HCT116 (cell line): ENCODE measurements around the gene SMTN. TPM values are rescaled to one million over a fixed set of nuclear protein-coding genes. Genes with fewer than 3 reads are reported as not detected.

Source experiments
- ATAC-seq: fragments of 200-7000 bp; cut with Tn5 transposase; 2 replicates; pipeline ENCODE4 v1.9.1; 2020; ENCODE audit warnings: mild to moderate bottlenecking, moderate library complexity
- BruUV-seq: library from RNA; stranded (reverse); fragments of 400-500 nt; replicated peaks from 2 replicates; lab custom pipeline; 2021; lab: Mats Ljungman, UMichigan
- CTCF ChIA-PET: fragments of 300-600 bp; sonication (Branson Sonifier 250); formaldehyde crosslinking; loops from one replicate; lab custom pipeline; 2021; ENCODE audit warnings: antibody characterized with exemption; lab: Charles Lee
- POLR2A ChIA-PET: fragments of 300-600, 350-600 bp; sonication (Branson Sonifier 250); formaldehyde crosslinking; loops from one replicate; lab custom pipeline; 2021; ENCODE audit warnings: antibody characterized with exemption; lab: Charles Lee
- RAD21 ChIA-PET, 2 experiments: fragments of 300-600 bp; sonication (Branson Sonifier 250); formaldehyde crosslinking; loops; one replicate each; lab custom pipeline; 2023; ENCODE audit warnings: low total read pairs in 2 of 2; ENCODE audit not compliant: uncharacterized antibody in 2 of 2, unreplicated experiment in 2 of 2, low non-redundant PET in 1 of 2; lab: Charles Lee
- DNase-seq: peaks from one replicate; pipeline ENCODE4 v3.0.0-alpha.2; 2010; ENCODE audit warnings: low read depth, low spot score
- H2AFZ ChIP-seq: fragments of 200-600 bp; shearing (Covaris generic), sonication (generic); 2 replicates; pipeline ENCODE4 v1.6.1; 2017; ENCODE audit warnings: low read depth, mixed run types, mixed read lengths, antibody characterized with exemption, low read length; ENCODE audit not compliant: poor library complexity, severe bottlenecking
- H3K27ac ChIP-seq: 2 replicates; pipeline ENCODE4 v1.5.1; 2012; ENCODE audit warnings: low read depth, low read length
- H3K27me3 ChIP-seq: fragments of 200-600 bp; sonication (generic); 2 replicates; pipeline ENCODE4 v1.6.1; 2016; ENCODE audit warnings: mixed run types, low read length, mixed read lengths; ENCODE audit not compliant: insufficient read depth
- H3K36me3 ChIP-seq, 2 experiments: fragments of 200-500 bp in 1 of 2; fragments of 200-600 bp in 1 of 2; sonication (Bioruptor generic) in 1 of 2; sonication (generic) in 1 of 2; 2 replicates each; pipeline versions ENCODE4 v1.5.1 to v1.6.1; 2014 to 2016; ENCODE audit warnings: low read length in 2 of 2, inconsistent platforms in 1 of 2, mixed read lengths in 1 of 2, mixed run types in 1 of 2; ENCODE audit not compliant: insufficient read depth in 2 of 2, control insufficient read depth in 1 of 2
- H3K4me1 ChIP-seq, 2 experiments: fragments of 200-600 bp in 1 of 2; sonication (generic) in 1 of 2; 2 replicates each; pipeline versions ENCODE4 v1.5.1 to v1.6.1; 2012 to 2017; ENCODE audit warnings: low read length in 2 of 2, inconsistent platforms in 1 of 2, mild to moderate bottlenecking in 1 of 2, mixed read lengths in 1 of 2, mixed run types in 1 of 2, moderate library complexity in 1 of 2; ENCODE audit not compliant: insufficient read depth in 2 of 2, control insufficient read depth in 1 of 2
- H3K4me2 ChIP-seq: fragments of 200-600 bp; sonication (generic); 2 replicates; pipeline ENCODE4 v1.6.1; 2017; ENCODE audit warnings: mixed run types, low read length, mixed read lengths
- H3K4me3 ChIP-seq, 2 experiments: fragments of 200-600 bp in 1 of 2; sonication (generic) in 1 of 2; replicated peaks in 1 of 2; 2 replicates each; pipeline ENCODE4 v1.5.1; 2011 to 2016; ENCODE audit warnings: low read length in 2 of 2, control low read depth in 1 of 2, low read depth in 1 of 2, mild to moderate bottlenecking in 1 of 2, mixed read lengths in 1 of 2, mixed run types in 1 of 2
- H3K79me2 ChIP-seq: fragments of 200-600 bp; sonication (generic); 2 replicates; pipeline ENCODE4 v1.6.1; 2017; ENCODE audit warnings: mild to moderate bottlenecking, mixed run types, low read length, moderate library complexity, mixed read lengths; ENCODE audit not compliant: insufficient read depth
- H3K9ac ChIP-seq: fragments of 200-600 bp; sonication (generic); 2 replicates; pipeline ENCODE4 v1.6.1; 2016; ENCODE audit warnings: low read length, mixed read lengths
- H3K9me2 ChIP-seq: fragments of 200-600 bp; sonication (generic), shearing (Covaris generic); 2 replicates; pipeline ENCODE4 v1.6.1; 2017; ENCODE audit warnings: mixed run types, mild to moderate bottlenecking, moderate library complexity; ENCODE audit not compliant: insufficient read depth
- H3K9me3 ChIP-seq, 2 experiments: fragments of 200-500 bp in 1 of 2; fragments of 200-600 bp in 1 of 2; sonication (Bioruptor generic) in 1 of 2; sonication (generic) in 1 of 2; 2 replicates each; pipeline ENCODE4 v1.6.1; 2014 to 2017; ENCODE audit warnings: low read length in 2 of 2, mixed read lengths in 2 of 2, inconsistent platforms in 1 of 2, low read depth in 1 of 2, mild to moderate bottlenecking in 1 of 2, mixed run types in 1 of 2, moderate library complexity in 1 of 2; ENCODE audit not compliant: control insufficient read depth in 1 of 2, insufficient read depth in 1 of 2
- H4K20me1 ChIP-seq: fragments of 200-600 bp; sonication (generic), shearing (Covaris generic); 2 replicates; pipeline ENCODE4 v1.6.1; 2017; ENCODE audit warnings: mixed run types, mild to moderate bottlenecking, moderate library complexity; ENCODE audit not compliant: insufficient read depth
- CBX3 ChIP-seq: IDR thresholded peaks from 2 replicates; pipeline ENCODE4 v1.6.1; 2012; ENCODE audit warnings: low read depth
- CEBPB ChIP-seq: IDR thresholded peaks from 2 replicates; pipeline ENCODE4 v1.6.1; 2012; ENCODE audit warnings: low read depth
- EGR1 ChIP-seq: IDR thresholded peaks from 2 replicates; pipeline ENCODE4 v1.6.1; 2012; ENCODE audit warnings: low read depth
- ELF1 ChIP-seq: IDR thresholded peaks from 2 replicates; pipeline ENCODE4 v1.6.1; 2012; ENCODE audit warnings: low read depth, borderline replicate concordance
- EZH2 ChIP-seq: fragments of 200-600 bp; sonication (generic); IDR thresholded peaks from 2 replicates; pipeline ENCODE4 v1.6.1; 2017; ENCODE audit warnings: antibody characterized with exemption, mixed run types
- EZH2phosphoT487 ChIP-seq: fragments of 200-600 bp; IDR thresholded peaks from 2 replicates; pipeline ENCODE4 v1.6.1; 2018; ENCODE audit warnings: antibody characterized with exemption, borderline replicate concordance
- JUND ChIP-seq: IDR thresholded peaks from 2 replicates; pipeline ENCODE4 v1.6.1; 2012
- POLR2A ChIP-seq: IDR thresholded peaks from 2 replicates; pipeline ENCODE4 v1.7.0; 2011; ENCODE audit warnings: borderline replicate concordance; ENCODE audit not compliant: insufficient read depth, insufficient read length; ENCODE audit errors: extremely low read depth
- POLR2AphosphoS5 ChIP-seq: IDR thresholded peaks from 2 replicates; pipeline ENCODE4 v1.6.1; 2011; ENCODE audit warnings: mild to moderate bottlenecking, low read depth, low read length, moderate library complexity
- RAD21 ChIP-seq: IDR thresholded peaks from 2 replicates; pipeline ENCODE4 v1.6.1; 2012; ENCODE audit warnings: low read depth, mild to moderate bottlenecking
- SIN3A ChIP-seq: IDR thresholded peaks from 2 replicates; pipeline ENCODE4 v1.6.1; 2012; ENCODE audit warnings: low read depth
- TCF7L2 ChIP-seq: IDR thresholded peaks from 2 replicates; pipeline ENCODE4 v1.7.0; 2011; ENCODE audit warnings: borderline replicate concordance, inconsistent platforms; ENCODE audit not compliant: insufficient read depth, insufficient read length; ENCODE audit errors: extremely low read depth
- YY1 ChIP-seq: IDR thresholded peaks from 2 replicates; pipeline ENCODE4 v1.6.1; 2011; ENCODE audit warnings: low read length, low read depth, moderate library complexity, mild to moderate bottlenecking; ENCODE audit not compliant: insufficient replicate concordance; ENCODE audit errors: extremely low read depth
- ZFX ChIP-seq: fragments of 450-650 bp; IDR thresholded peaks from 2 replicates; pipeline ENCODE4 v1.6.1; 2017
- ZNF274 ChIP-seq: fragments of 200-500 bp; sonication (Bioruptor generic); IDR thresholded peaks from 2 replicates; pipeline ENCODE4 v1.6.1; 2014; ENCODE audit warnings: mild to moderate bottlenecking, low read depth, low read length, inconsistent platforms
- intact Hi-C: fragments of 100-400 bp; cut with micrococcal nuclease; formaldehyde crosslinking; loops from 2 replicates; pipeline ENCODE4 v1.10.0; 2022
- total RNA-seq: library from RNA; stranded (reverse); gene quantifications from one replicate; pipeline ENCODE4 v1.2.1, GENCODE V29; 2021; ENCODE audit not compliant: unreplicated experiment
- TF ChIP-seq, protein P1 (sequence below), 3 experiments: fragments of 200-600 bp in 1 of 3; sonication (generic) in 1 of 3; IDR thresholded peaks in 2 of 3; conservative IDR thresholded peaks in 1 of 3; 2 replicates each; pipeline ENCODE4 v1.5.1; 2012 to 2017; ENCODE audit warnings: low read depth in 2 of 3, low read length in 2 of 3, antibody characterized with exemption in 1 of 3, borderline replicate concordance in 1 of 3, control low read depth in 1 of 3, mild to moderate bottlenecking in 1 of 3, mixed read lengths in 1 of 3, mixed run types in 1 of 3, moderate library complexity in 1 of 3; ENCODE audit not compliant: insufficient read depth in 1 of 3
- TF ChIP-seq, protein P2 (sequence below): IDR thresholded peaks from 2 replicates; pipeline ENCODE4 v1.6.1; 2012
- TF ChIP-seq, protein P3 (sequence below): IDR thresholded peaks from 2 replicates; pipeline ENCODE4 v1.6.1; 2012
- TF ChIP-seq, protein P4 (sequence below): IDR thresholded peaks from 2 replicates; pipeline ENCODE4 v1.6.1; 2011; ENCODE audit warnings: mild to moderate bottlenecking, low read length, moderate library complexity; ENCODE audit not compliant: insufficient replicate concordance; ENCODE audit errors: extremely low read depth

SMTN gene
- total RNA-seq, 1 experiment from 2014 or later, result 148 TPM

DNA sequence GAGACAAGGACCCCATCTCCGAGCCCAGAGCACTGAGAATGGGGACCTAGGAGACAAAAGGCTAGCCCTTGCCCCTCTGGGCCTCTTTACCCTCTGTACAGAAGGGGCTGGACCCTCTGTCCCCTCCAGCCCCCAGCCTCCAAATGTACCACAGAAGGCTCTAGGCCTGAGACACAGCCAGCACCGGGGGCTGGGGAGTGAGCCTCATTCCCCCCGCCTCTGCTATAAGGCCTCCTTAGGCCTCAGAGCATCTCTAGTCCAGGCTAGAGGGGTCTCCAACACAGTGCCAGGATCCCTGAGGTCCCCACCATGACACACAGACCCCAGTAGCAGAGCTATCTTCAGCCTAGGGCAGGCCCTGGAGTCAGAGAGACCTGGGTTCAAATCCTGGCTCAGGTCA lies 4.8 kb downstream of the SMTN start:
- peak overlapping the region; percentile 94 for H3K27ac ChIP-seq
- H3K9me3 ChIP-seq, result no peaks in the 10 kb centered on the region
- H3K79me2 ChIP-seq, result peaks cover 54% of the 10 kb centered on the region
- peaks cover 21 to 25% of the 10 kb centered on the region in 2 experiments; a peak in 3 of 4 replicates for H3K36me3 ChIP-seq
- no TSS peak for BruUV-seq
- intact Hi-C loops, result loop anchor here (1.0 to 10.0 kb wide), 4 partner anchors 138 to 661 kb away; partner anchors contain the start of gene MTFP1
- peak overlapping the region; percentile 78 to 80; a peak in 2 of 4 replicates for H3K4me3 ChIP-seq
- H3K4me1 ChIP-seq, result peaks cover 24 to 55% of the 10 kb centered on the region in 2 experiments
- H3K27me3 ChIP-seq, result no peaks in the 10 kb centered on the region
- no peak for TF ChIP-seq JUND
- TF ChIP-seq EZH2, result no peak
- no peak for TF ChIP-seq RAD21
- no peak for TF ChIP-seq POLR2A
- TF ChIP-seq ELF1, result no peak
- no peak for TF ChIP-seq CBX3
- TF ChIP-seq EZH2phosphoT487, result no peak
- no peak for TF ChIP-seq TCF7L2
- TF ChIP-seq CEBPB, result no peak
- TF ChIP-seq YY1, result no peak
- TF ChIP-seq POLR2AphosphoS5, result no peak
- no peak for TF ChIP-seq SIN3A
- TF ChIP-seq EGR1, result no peak
- TF ChIP-seq ZNF274, result no peak
- TF ChIP-seq, protein P1, sequence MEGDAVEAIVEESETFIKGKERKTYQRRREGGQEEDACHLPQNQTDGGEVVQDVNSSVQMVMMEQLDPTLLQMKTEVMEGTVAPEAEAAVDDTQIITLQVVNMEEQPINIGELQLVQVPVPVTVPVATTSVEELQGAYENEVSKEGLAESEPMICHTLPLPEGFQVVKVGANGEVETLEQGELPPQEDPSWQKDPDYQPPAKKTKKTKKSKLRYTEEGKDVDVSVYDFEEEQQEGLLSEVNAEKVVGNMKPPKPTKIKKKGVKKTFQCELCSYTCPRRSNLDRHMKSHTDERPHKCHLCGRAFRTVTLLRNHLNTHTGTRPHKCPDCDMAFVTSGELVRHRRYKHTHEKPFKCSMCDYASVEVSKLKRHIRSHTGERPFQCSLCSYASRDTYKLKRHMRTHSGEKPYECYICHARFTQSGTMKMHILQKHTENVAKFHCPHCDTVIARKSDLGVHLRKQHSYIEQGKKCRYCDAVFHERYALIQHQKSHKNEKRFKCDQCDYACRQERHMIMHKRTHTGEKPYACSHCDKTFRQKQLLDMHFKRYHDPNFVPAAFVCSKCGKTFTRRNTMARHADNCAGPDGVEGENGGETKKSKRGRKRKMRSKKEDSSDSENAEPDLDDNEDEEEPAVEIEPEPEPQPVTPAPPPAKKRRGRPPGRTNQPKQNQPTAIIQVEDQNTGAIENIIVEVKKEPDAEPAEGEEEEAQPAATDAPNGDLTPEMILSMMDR (IDR thresholded peaks at IDR 0.05 in 2 of 3, conservative IDR thresholded peaks at IDR 0.05 in 1 of 3; ENCODE audit: borderline replicate concordance in 1 of 3, insufficient read depth in 1 of 3, low read depth in 2 of 3, low read length in 2 of 3), result no peak
- TF ChIP-seq, protein P2, sequence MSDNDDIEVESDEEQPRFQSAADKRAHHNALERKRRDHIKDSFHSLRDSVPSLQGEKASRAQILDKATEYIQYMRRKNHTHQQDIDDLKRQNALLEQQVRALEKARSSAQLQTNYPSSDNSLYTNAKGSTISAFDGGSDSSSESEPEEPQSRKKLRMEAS, result no peak
- TF ChIP-seq, protein P3, sequence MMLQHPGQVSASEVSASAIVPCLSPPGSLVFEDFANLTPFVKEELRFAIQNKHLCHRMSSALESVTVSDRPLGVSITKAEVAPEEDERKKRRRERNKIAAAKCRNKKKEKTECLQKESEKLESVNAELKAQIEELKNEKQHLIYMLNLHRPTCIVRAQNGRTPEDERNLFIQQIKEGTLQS, result no peak
- TF ChIP-seq, protein P4, sequence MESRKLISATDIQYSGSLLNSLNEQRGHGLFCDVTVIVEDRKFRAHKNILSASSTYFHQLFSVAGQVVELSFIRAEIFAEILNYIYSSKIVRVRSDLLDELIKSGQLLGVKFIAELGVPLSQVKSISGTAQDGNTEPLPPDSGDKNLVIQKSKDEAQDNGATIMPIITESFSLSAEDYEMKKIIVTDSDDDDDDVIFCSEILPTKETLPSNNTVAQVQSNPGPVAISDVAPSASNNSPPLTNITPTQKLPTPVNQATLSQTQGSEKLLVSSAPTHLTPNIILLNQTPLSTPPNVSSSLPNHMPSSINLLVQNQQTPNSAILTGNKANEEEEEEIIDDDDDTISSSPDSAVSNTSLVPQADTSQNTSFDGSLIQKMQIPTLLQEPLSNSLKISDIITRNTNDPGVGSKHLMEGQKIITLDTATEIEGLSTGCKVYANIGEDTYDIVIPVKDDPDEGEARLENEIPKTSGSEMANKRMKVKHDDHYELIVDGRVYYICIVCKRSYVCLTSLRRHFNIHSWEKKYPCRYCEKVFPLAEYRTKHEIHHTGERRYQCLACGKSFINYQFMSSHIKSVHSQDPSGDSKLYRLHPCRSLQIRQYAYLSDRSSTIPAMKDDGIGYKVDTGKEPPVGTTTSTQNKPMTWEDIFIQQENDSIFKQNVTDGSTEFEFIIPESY, result no peak
- TF ChIP-seq ZFX, result no peak
- CTCF ChIA-PET, result interaction anchor here (4.9 to 5.1 kb wide), 2 partner anchors 140 to 322 kb away, joined by 23 to 25 read pairs; no protein-coding TSS in a partner anchor
- RAD21 ChIA-PET, result no interaction called here
- H4K20me1 ChIP-seq, result no peaks in the 10 kb centered on the region
- no peaks in the 10 kb centered on the region for H3K9me2 ChIP-seq
- POLR2A ChIA-PET, result interaction anchor here (2.0 kb wide), 1 partner anchor 10 kb away, joined by 4 read pairs; no protein-coding TSS in a partner anchor
- H2AFZ ChIP-seq, result no peak overlapping the region
- ATAC-seq, result no peak
- no peak for DNase-seq
- peak overlapping the region; percentile 85 for H3K4me2 ChIP-seq
- peak overlapping the region; percentile 92 for H3K9ac ChIP-seq
